SK-N-SH (cell line): ENCODE data around the gene RASAL2. TPM values are rescaled to one million over a fixed set of nuclear protein-coding genes. Genes with fewer than 3 reads are reported as not detected.
"Not testable (repeated sequence)": the region's sequence is repeated elsewhere in the genome, so short reads cannot be mapped to it uniquely, and the experiment has no call there.

Source experiments
- CTCF ChIA-PET: fragments of 300-600, 350-600 bp; formaldehyde crosslinking; extraction: SDS; loops from one replicate; lab custom pipeline; 2021; lab: Yijun Ruan, JAX
- POLR2A ChIA-PET: fragments of 350-600 bp; sonication (Branson Sonifier 250); formaldehyde crosslinking; extraction: SDS; loops from one replicate; lab custom pipeline; 2020; ENCODE audit warnings: antibody characterized with exemption, inconsistent platforms; lab: Yijun Ruan, JAX
- DNase-seq: peaks from one replicate; pipeline ENCODE4 v3.0.0; 2012
- H2AFZ ChIP-seq: fragments of 200-600 bp; sonication (generic); 2 replicates; pipeline ENCODE4 v1.8.1; 2016; ENCODE audit warnings: antibody characterized with exemption, mild to moderate bottlenecking, low read depth
- H3F3A ChIP-seq: fragments of 200-600 bp; sonication (generic); replicated peaks from 2 replicates; pipeline ENCODE3; 2016; ENCODE audit warnings: antibody characterized with exemption, mild to moderate bottlenecking; ENCODE audit not compliant: insufficient read depth
- H3K27ac ChIP-seq, 2 experiments: fragments of 200-500 bp in 1 of 2; fragments of 200-600 bp in 1 of 2; sonication (Bioruptor generic) in 1 of 2; sonication (generic), shearing (Covaris generic) in 1 of 2; 2 replicates each; pipeline versions ENCODE4 v1.5.1 to v1.6.1; 2014 to 2016; ENCODE audit warnings: low read depth in 2 of 2, inconsistent platforms in 1 of 2, low read length in 1 of 2, mild to moderate bottlenecking in 1 of 2, mixed read lengths in 1 of 2
- H3K27me3 ChIP-seq: fragments of 200-600 bp; sonication (generic), shearing (Covaris generic); 2 replicates; pipeline ENCODE4 v1.6.1; 2016; ENCODE audit warnings: mixed run types; ENCODE audit not compliant: insufficient read depth
- H3K36me3 ChIP-seq, 2 experiments: fragments of 200-500 bp in 1 of 2; fragments of 200-600 bp in 1 of 2; sonication (Bioruptor generic) in 1 of 2; sonication (generic) in 1 of 2; replicated peaks in 1 of 2; 2 replicates each; pipeline versions ENCODE3 to v1.5.1; 2014 to 2016; ENCODE audit warnings: low read length in 1 of 2, mild to moderate bottlenecking in 1 of 2; ENCODE audit not compliant: insufficient read depth in 2 of 2, control insufficient read depth in 1 of 2
- H3K4me1 ChIP-seq, 2 experiments: fragments of 200-500 bp in 1 of 2; fragments of 200-600 bp in 1 of 2; sonication (Bioruptor generic) in 1 of 2; sonication (generic), shearing (Covaris generic) in 1 of 2; 2 replicates each; pipeline versions ENCODE4 v1.5.1 to v1.6.1; 2014 to 2016; ENCODE audit warnings: low read depth in 1 of 2, low read length in 1 of 2, mixed run types in 1 of 2; ENCODE audit not compliant: insufficient read depth in 2 of 2, control insufficient read depth in 1 of 2
- H3K4me2 ChIP-seq: fragments of 200-600 bp; sonication (generic), shearing (Covaris generic); 2 replicates; pipeline ENCODE4 v1.6.1; 2017; ENCODE audit warnings: mixed run types
- H3K4me3 ChIP-seq, 2 experiments: fragments of 200-500 bp in 1 of 2; fragments of 200-600 bp in 1 of 2; sonication (Bioruptor generic) in 1 of 2; sonication (generic), shearing (Covaris generic) in 1 of 2; 2 replicates each; pipeline versions ENCODE4 v1.5.1 to v1.8.1; 2014 to 2016; ENCODE audit warnings: low read depth in 2 of 2, inconsistent platforms in 1 of 2, low read length in 1 of 2, mild to moderate bottlenecking in 1 of 2, mixed read lengths in 1 of 2, moderate library complexity in 1 of 2
- H3K79me2 ChIP-seq: fragments of 200-600 bp; sonication (generic); 2 replicates; pipeline ENCODE4 v1.8.1; 2017; ENCODE audit warnings: mild to moderate bottlenecking; ENCODE audit not compliant: insufficient read depth
- H3K9ac ChIP-seq: fragments of 200-600 bp; sonication (generic); 2 replicates; pipeline ENCODE4 v1.6.1; 2017; ENCODE audit warnings: mixed run types
- H3K9me2 ChIP-seq: fragments of 200-600 bp; sonication (generic); 2 replicates; pipeline ENCODE4 v1.6.1; 2017; ENCODE audit warnings: mixed run types
- H3K9me3 ChIP-seq: fragments of 200-600 bp; sonication (generic); 2 replicates; pipeline ENCODE4 v1.6.1; 2017; ENCODE audit warnings: mixed run types, mild to moderate bottlenecking, moderate library complexity
- H4K20me1 ChIP-seq: fragments of 200-600 bp; sonication (generic); 2 replicates; pipeline ENCODE4 v1.6.1; 2017; ENCODE audit warnings: mild to moderate bottlenecking, mixed run types; ENCODE audit not compliant: insufficient read depth
- CHD2 ChIP-seq: fragments of 150-350 bp; IDR thresholded peaks from 2 replicates; pipeline ENCODE4 v1.6.1; 2018; ENCODE audit warnings: low read length; ENCODE audit not compliant: partially characterized antibody
- ELF1 ChIP-seq: IDR thresholded peaks from 2 replicates; pipeline ENCODE4 v1.4.0; 2012
- EP300 ChIP-seq, 2 experiments: IDR thresholded peaks; 2 replicates each; pipeline versions ENCODE4 v1.4.0 to v1.6.1; 2012; ENCODE audit warnings: borderline replicate concordance in 1 of 2, low read depth in 1 of 2, low read length in 1 of 2
- FOXJ3 ChIP-seq: sonication (generic); formaldehyde crosslinking; IDR thresholded peaks from 2 replicates; pipeline ENCODE4 v1.5.1; 2020; ENCODE audit warnings: mild to moderate bottlenecking, missing genetic modification reagents
- GABPA ChIP-seq: IDR thresholded peaks from 2 replicates; pipeline ENCODE4 v1.4.0; 2012; ENCODE audit warnings: low read depth, mild to moderate bottlenecking
- GATA2 ChIP-seq: sonication (generic); formaldehyde crosslinking; IDR thresholded peaks from 2 replicates; pipeline ENCODE4 v1.5.0; 2020; ENCODE audit warnings: mild to moderate bottlenecking, missing genetic modification reagents
- JUND ChIP-seq: IDR thresholded peaks from 2 replicates; pipeline ENCODE4 v1.4.0; 2012
- MEF2A ChIP-seq: IDR thresholded peaks from 2 replicates; pipeline ENCODE4 v1.4.0; 2012; ENCODE audit warnings: low read depth, borderline replicate concordance
- MXI1 ChIP-seq: IDR thresholded peaks from 2 replicates; pipeline ENCODE4 v1.6.1; 2012; ENCODE audit warnings: mild to moderate bottlenecking, low read depth, low read length, improper control_type of control experiment
- NRF1 ChIP-seq: IDR thresholded peaks from 2 replicates; pipeline ENCODE4 v1.6.1; 2012; ENCODE audit warnings: low read depth, mild to moderate bottlenecking, low read length
- POLR2AphosphoS5 ChIP-seq: IDR thresholded peaks from 2 replicates; pipeline ENCODE4 v1.6.1; 2012; ENCODE audit warnings: low read depth, low read length
- RFX5 ChIP-seq: IDR thresholded peaks from 2 replicates; pipeline ENCODE4 v1.6.1; 2012; ENCODE audit warnings: mild to moderate bottlenecking, improper control_type of control experiment, low read length
- RXRA ChIP-seq: IDR thresholded peaks from 2 replicates; pipeline ENCODE4 v1.4.0; 2012; ENCODE audit warnings: low read depth, mild to moderate bottlenecking, borderline replicate concordance
- TCF12 ChIP-seq: IDR thresholded peaks from 2 replicates; pipeline ENCODE4 v1.4.0; 2012
- TEAD4 ChIP-seq: IDR thresholded peaks from 2 replicates; pipeline ENCODE4 v1.4.0; 2012; ENCODE audit warnings: mild to moderate bottlenecking, borderline replicate concordance; ENCODE audit not compliant: insufficient read depth
- YY1 ChIP-seq: IDR thresholded peaks from 2 replicates; pipeline ENCODE4 v1.4.0; 2012; ENCODE audit warnings: low read depth, mild to moderate bottlenecking
- WGBS: methylation state at CpG from one replicate; pipeline ENCODE4 v1.1.6; 2017; ENCODE audit warnings: low lambda C conversion rate; 5-methylcytosine and 5-hydroxymethylcytosine counted together
- polyA plus RNA-seq, 3 experiments: library from polyadenylated mRNA; depleted of rRNA; stranded (reverse); fragments of >200 nt; gene quantifications; 2 replicates each; pipeline ENCODE4 v1.2.3, GENCODE V29; 2012
- TF ChIP-seq, protein P1 (sequence below): fragments of 150-350 bp; IDR thresholded peaks from 2 replicates; pipeline ENCODE4 v1.6.1; 2016; ENCODE audit warnings: mild to moderate bottlenecking, low read depth, low read length
- TF ChIP-seq, protein P2 (sequence below): IDR thresholded peaks from 2 replicates; pipeline ENCODE4; 2012
- TF ChIP-seq, protein P3 (sequence below): fragments of 150-350 bp; IDR thresholded peaks from 2 replicates; pipeline ENCODE4 v1.6.1; 2017; ENCODE audit warnings: antibody characterized with exemption, low read length, low read depth, borderline replicate concordance
- TF ChIP-seq, protein P4 (sequence below): IDR thresholded peaks from 2 replicates; pipeline ENCODE4 v1.4.0; 2012; ENCODE audit warnings: low read depth

The RASAL2 gene
- polyA plus RNA-seq, 1 of the 3 experiments (the other 2 are of a cell fraction): 6.9 TPM

DNA sequence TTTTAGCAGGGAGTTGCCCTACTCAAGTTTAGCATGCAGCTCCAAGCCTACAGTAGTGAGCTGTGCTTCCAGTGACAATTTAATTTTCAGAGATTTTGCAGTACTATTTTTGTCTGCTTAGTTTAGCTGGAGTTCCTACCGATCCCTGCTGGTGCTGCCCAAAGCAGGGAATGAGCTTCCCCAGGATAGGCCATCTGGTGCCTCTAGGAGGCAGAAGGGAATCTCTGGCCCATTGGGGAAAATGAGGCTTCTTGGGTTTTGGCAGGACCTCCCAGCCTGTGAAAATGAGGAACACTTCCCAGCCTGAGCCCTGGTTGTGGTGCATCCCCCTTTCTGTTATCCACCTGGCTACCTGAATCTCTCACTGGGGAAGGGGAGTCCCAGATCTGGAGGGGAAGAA lies 149.2 kb downstream of the RASAL2 start:
- DNase-seq: no peak
- Histone ChIP-seq H3K4me3 (no peak overlapping the region), H3K36me3 (peaks cover 0 to 10% of the 10 kb centered on the region in 2 experiments), H3K9me2 (no peaks in the 10 kb centered on the region), H3K9ac (no peak overlapping the region), H3K9me3 (no peaks in the 10 kb centered on the region), H4K20me1 (no peaks in the 10 kb centered on the region), H3K27me3 (no peaks in the 10 kb centered on the region), H3K4me2 (no peak overlapping the region), H3K4me1 (peaks cover 0 to 6% of the 10 kb centered on the region in 2 experiments; a peak in 2 of 4 replicates), H2AFZ (no peak overlapping the region), H3K79me2 (peaks cover 76% of the 10 kb centered on the region), H3K27ac (peak overlapping the region in 1 of 2 experiments; percentile 98; a peak in 1 of 4 replicates), H3F3A (peaks cover 31% of the 10 kb centered on the region)
- 33% methylated on average over 1 of the region's 1 CpG for WGBS
- CTCF ChIA-PET: no interaction called here
- POLR2A ChIA-PET: no interaction called here
- TF ChIP-seq RFX5: no peak
- no peak for TF ChIP-seq JUND
- no peak for TF ChIP-seq GATA2 (CRISPR knock-in tag)
- no peak for TF ChIP-seq YY1
- TF ChIP-seq ELF1: no peak
- TF ChIP-seq TCF12: no peak
- no peak for TF ChIP-seq TEAD4

DNA sequence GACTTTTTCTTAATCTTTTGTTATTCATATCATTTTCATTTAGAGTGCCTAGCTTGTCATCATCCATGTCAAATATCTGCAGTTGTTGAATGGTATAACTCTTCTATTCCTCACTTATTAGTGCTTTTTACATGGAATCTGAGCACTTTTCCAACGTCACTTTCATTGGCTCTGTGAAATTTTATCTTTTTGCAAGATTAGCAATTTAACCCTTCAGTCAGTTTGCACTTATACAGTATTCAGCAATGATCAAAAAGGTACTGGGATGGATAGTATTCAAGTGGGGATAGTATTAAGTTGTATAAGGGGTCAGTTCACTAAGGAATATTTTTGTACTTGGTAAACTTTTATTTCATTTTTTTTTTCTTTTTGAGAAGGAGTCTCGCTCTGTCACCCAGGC lies 150.0 kb downstream of the RASAL2 start:
- peaks cover 81% of the 10 kb centered on the region for H3K79me2 ChIP-seq
- CTCF ChIA-PET: no interaction called here
- TF ChIP-seq GABPA (no peak), POLR2AphosphoS5 (no peak), FOXJ3 (CRISPR knock-in tag) (no peak), EP300 (IDR thresholded peaks at IDR 0.05; ENCODE audit: borderline replicate concordance in 1 of 2, low read depth in 1 of 2, low read length in 1 of 2) (no peak), TCF12 (no peak), MXI1 (no peak), NRF1 (no peak), YY1 (no peak), RFX5 (no peak), TEAD4 (no peak), CHD2 (no peak), MEF2A (no peak), RXRA (no peak), GATA2 (CRISPR knock-in tag) (no peak)
- TF ChIP-seq, protein P1, sequence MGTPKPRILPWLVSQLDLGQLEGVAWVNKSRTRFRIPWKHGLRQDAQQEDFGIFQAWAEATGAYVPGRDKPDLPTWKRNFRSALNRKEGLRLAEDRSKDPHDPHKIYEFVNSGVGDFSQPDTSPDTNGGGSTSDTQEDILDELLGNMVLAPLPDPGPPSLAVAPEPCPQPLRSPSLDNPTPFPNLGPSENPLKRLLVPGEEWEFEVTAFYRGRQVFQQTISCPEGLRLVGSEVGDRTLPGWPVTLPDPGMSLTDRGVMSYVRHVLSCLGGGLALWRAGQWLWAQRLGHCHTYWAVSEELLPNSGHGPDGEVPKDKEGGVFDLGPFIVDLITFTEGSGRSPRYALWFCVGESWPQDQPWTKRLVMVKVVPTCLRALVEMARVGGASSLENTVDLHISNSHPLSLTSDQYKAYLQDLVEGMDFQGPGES: no peak
- TF ChIP-seq, protein P2, sequence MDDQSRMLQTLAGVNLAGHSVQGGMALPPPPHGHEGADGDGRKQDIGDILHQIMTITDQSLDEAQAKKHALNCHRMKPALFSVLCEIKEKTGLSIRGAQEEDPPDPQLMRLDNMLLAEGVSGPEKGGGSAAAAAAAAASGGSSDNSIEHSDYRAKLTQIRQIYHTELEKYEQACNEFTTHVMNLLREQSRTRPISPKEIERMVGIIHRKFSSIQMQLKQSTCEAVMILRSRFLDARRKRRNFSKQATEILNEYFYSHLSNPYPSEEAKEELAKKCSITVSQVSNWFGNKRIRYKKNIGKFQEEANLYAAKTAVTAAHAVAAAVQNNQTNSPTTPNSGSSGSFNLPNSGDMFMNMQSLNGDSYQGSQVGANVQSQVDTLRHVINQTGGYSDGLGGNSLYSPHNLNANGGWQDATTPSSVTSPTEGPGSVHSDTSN: no peak
- TF ChIP-seq, protein P3, sequence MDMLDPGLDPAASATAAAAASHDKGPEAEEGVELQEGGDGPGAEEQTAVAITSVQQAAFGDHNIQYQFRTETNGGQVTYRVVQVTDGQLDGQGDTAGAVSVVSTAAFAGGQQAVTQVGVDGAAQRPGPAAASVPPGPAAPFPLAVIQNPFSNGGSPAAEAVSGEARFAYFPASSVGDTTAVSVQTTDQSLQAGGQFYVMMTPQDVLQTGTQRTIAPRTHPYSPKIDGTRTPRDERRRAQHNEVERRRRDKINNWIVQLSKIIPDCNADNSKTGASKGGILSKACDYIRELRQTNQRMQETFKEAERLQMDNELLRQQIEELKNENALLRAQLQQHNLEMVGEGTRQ: no peak
- TF ChIP-seq, protein P4, sequence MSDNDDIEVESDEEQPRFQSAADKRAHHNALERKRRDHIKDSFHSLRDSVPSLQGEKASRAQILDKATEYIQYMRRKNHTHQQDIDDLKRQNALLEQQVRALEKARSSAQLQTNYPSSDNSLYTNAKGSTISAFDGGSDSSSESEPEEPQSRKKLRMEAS: no peak
- POLR2A ChIA-PET: no interaction called here
- peaks cover 0 to 6% of the 10 kb centered on the region in 2 experiments; a peak in 2 of 4 replicates for H3K4me1 ChIP-seq
- H3K9ac ChIP-seq: no peak overlapping the region
- no peaks in the 10 kb centered on the region for H3K27me3 ChIP-seq
- H3K36me3 ChIP-seq: peaks cover 0 to 18% of the 10 kb centered on the region in 2 experiments
- no peak overlapping the region for H3K4me3 ChIP-seq
- H4K20me1 ChIP-seq: no peaks in the 10 kb centered on the region
- no peak overlapping the region for H2AFZ ChIP-seq
- no peak overlapping the region for H3K4me2 ChIP-seq
- peaks cover 4% of the 10 kb centered on the region; the same call in 1 of the 2 replicates for H3K9me3 ChIP-seq
- no peak for DNase-seq
- H3F3A ChIP-seq: peaks cover 26% of the 10 kb centered on the region
- WGBS: 93% methylated on average over 2 of the region's 2 CpGs
- no peak overlapping the region for H3K27ac ChIP-seq
- H3K9me2 ChIP-seq: no peaks in the 10 kb centered on the region

DNA sequence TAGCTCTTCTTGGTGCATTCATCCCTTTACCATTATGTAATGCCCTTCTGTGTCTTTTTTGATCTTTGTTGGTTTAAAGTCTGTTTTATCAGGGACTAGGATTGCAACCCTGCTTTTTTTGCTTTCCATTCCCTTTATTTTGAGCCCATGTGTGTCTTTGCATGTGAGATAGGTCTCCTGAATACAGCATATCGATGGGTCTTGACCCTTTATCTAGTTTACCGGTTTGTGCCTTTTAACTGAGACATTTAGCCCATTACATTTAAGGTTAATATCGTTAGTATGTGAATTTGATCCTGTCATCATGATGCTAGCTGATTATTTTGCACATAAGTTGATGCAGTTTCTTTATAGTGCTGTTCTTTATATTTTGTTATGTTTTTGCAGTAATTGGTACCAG lies 154.4 kb downstream of the RASAL2 start:
- H4K20me1 ChIP-seq, H3K4me2 ChIP-seq, H3K9me2 ChIP-seq, H3K9ac ChIP-seq, H3K4me3 ChIP-seq, H2AFZ ChIP-seq, H3F3A ChIP-seq, H3K27me3 ChIP-seq, DNase-seq, POLR2A ChIA-PET, H3K4me1 ChIP-seq, H3K9me3 ChIP-seq, CTCF ChIA-PET, H3K27ac ChIP-seq: not testable (repeated sequence)
- 43% methylated on average over 3 of the region's 3 CpGs for WGBS
- Histone ChIP-seq H3K36me3 (peaks cover 0 to 23% of the 10 kb centered on the region in 2 experiments), H3K79me2 (peaks cover 72% of the 10 kb centered on the region)
